Renal pelvis (tissue), 4 donors: Measurements from ENCODE around the gene LY9. TPM values are rescaled to one million over a fixed set of nuclear protein-coding genes. Genes with fewer than 3 reads are reported as not detected.

ENCODE experiments used
- DNase-seq: peaks from one replicate; pipeline ENCODE4 v3.0.0-alpha.2; 2013
- polyA plus RNA-seq, 3 donors: library from polyadenylated mRNA; unstranded; fragments of 120-200 nt; gene quantifications; one replicate each; pipeline ENCODE4 v1.2.1, GENCODE V29; 2013; ENCODE audit not compliant: insufficient read length in 3 of 3

The LY9 gene
- polyA plus RNA-seq, 3 donors = 0.07 to 0.20 (median 0.14) TPM

DNA sequence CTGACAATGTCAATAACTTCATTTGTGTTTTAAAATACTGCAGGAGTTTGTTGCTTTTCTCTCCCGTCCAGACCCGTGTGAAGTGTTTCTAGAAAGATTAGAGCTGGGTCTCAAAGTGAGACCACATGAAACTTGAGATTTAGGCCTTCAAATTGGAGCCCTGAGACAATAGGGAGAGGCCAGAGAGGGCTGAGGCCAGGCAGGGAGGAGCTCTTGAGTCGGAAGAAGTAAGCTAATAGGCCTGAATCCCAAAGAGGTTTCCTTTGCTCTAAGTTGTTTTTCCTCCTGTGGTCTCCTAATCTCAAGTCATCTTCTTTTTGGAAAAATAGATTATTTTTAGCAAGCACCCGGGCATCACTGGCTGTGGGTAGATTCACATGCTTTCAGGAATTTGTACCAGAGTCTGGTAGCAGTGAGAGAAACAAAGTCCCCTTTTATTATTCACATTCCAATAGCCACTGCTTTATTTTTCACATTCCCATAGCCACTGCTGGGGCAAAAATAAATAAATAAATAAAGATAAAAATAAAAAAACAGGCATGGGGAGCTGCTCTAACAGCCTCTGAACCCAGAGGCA, 41.1 kb downstream of the LY9 start:
- no peak for DNase-seq

DNA sequence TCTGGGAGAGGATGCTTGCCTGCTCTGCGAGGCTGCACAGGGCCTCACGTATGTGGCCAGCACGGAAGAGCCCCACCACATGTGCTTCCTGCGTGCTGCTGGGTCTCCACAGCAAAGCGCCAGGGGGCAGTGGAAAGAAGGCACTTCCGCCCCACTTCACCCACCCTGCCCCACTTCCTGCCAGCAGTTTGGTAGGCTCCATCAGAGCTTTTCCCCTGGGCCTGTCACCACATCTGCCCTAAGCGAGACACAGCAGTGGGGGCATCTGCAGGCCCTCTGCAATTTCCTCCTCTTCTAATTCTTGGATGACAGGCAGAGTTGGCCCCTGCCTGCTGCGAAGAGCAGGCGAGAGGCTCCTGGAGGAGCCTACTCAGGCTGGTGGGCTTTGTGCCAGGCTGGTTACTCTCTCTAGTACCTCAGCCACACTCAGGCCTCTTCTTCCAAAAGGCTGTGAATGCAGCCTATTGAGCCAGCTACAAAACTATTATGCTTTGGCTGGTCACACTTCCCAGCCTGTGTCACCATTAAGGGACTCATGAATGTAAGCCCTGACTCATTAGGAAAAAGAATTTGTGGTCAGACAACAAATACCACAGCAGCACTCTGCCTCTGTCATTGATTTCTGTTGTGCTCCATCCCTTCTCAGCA, 41.7 kb downstream of the LY9 start:
- no peak for DNase-seq

DNA sequence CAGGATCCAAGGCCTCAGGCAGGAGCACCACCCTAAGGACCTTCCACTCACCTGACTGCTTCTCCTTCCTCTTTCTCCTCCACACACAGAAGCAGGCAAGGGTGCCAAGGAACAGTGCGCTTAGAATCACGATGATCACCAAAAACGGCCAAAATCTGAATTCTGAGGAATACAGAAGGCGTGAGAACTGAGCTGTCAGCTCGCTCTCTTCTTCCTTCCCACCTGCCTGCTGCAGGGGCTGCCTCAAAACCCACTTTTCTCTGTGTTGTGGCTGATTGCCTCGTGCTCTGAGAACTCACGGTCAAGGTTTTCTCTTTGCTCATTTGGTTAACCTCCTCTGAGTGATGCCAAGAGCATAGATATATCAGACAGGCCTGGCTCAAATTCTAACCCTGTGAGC, 42.9 kb downstream of the LY9 start:
- DNase-seq = no peak

DNA sequence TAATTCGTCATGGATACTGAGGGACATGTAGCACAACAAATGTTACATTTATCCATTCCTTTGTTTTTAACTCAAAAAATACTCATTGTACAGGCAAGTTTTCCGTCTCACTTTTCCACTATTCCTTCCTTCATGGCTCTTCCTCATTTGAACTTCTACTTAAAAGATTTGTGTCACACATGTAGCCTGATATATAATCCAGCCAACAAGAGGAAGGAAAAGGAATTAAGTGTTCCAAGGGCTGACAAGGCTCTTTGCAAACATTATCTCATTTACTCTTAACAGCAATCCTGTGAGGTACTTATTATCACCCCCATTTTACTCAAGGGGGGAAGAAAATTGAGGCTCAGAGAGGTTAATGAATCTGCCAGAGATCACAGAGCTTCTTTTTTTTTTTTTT, 43.8 kb downstream of the LY9 start:
- DNase-seq = no peak

DNA sequence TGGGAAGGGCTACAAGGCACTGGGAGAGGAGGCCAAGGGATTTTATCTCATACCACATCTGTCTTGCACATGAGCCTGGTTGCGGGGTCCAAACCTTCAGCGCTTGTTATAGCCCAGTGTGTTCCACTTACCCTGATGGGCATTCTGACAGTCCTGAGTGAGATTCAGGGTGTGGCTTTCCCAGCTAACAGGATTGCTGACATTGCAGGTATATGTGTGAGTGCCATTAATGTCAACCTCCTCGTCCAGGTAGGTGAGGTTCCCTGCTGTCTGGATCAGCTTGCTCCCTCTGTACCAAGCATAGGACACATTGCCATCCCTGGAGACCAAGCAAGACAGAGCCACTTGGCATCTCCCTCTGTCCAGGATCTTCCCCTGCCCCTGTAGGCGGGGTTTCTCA, 45.1 kb downstream of the LY9 start:
- DNase-seq = no peak

DNA sequence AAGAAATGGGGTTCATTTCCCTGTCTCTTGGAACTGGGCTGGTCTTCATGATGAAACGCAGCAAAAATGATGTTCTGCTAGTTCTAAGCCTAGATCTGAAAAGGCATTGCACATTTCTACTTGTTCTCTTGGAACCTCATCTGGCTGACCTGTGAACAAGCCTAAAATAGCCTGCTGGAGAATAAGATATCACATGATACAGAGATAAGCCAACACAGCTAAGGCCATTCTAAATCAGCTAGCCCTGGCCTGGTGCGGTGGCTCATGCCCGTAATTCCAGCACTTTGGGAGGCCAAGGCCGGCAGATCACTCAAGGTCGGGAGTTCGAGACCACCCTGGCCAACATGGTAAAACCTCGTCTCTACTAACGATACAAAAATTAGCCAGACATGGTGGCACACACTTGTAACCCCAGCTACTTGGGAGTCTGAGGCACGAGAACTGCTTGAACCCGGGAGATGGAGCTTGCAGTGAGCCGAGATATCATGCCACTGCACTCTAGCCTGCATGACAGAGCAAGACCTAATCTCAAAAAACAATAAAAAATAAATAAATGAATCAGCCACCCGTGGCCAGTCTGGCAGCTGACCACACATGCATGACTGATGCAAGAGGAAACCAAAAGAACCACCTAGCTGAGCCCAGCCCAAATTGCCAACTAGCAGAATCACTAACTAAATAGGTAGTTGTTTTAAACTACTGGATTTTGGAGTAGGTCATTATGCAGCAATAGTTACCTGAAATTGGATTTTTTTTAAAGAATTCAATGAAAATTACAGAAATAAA, 48.7 kb downstream of the LY9 start:
- no peak for DNase-seq

DNA sequence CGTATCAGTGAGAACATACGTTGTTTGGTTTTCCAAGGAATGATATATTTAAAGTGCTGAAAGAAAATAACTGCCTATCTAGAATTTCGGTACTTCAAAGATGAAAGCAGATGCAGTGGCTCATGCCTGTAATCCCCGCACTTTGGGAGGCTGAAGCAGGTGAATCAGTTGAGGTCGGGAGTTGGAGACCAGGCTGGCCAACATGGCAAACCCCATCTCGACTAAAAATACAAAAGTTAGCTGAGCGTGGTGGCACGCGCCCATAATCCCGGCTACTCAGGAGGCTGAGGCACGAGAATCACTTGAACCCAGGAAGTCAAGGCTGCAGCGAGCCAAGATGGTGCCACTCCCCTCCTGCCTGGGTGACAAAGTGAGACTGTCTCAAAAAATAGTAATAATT, 50.3 kb downstream of the LY9 start:
- no peak for DNase-seq

DNA sequence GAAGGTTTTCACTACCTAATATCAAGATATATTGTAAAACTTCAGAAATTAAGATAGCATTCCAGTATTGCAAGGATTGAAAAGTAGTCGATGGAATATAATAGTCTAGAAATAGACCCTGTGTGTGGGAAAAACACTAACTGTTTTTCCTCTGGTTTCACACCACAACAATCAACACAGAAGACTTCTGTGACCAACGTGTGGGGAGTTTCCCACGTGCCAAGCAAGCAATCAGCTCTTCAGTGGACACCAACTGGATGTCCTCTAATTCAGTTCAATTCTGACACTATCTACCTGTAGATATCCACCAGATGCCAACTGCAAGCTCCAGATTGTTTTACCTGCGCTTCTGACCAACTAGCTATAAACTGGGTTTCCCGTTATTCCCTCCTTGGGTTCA, 54.6 kb downstream of the LY9 start:
- no peak for DNase-seq

DNA sequence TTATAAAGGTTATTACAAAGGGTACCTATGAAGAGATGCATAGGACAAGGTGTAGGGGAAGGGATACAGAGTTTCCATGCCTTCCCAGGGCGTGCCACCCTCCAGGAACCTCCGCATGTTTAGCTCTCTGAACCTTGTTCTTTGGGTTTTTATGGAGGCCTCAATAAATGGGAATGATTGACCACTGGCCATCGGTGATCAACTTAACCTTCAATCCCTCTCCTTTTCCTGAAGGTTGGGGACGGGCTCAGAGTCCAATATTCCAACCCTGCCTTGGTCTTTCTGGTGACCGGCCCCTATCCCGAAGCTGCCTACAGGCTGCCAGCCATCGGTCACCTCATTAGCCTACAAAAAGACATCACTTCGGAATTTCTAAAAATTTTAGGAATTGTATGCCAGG, 55.0 kb downstream of the LY9 start:
- DNase-seq = no peak

DNA sequence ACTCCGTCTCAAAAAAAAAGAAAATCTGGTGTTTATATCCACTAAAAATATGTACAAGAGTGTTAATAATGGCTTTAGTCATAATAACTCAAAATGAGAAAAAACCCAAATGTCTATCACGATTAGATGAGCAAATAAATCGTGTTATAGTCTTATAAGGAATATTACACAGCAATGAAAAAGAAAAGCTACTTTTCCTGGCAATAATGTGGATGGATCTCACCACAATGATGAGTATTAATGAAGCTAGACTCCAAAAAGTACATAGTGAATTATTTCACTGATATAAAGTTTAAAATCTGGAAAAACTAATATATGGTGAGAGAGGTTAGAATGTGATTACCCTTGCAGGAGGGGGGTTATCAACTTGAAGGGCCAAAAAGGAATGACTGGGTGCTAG, 57.0 kb downstream of the LY9 start:
- DNase-seq = no peak

DNA sequence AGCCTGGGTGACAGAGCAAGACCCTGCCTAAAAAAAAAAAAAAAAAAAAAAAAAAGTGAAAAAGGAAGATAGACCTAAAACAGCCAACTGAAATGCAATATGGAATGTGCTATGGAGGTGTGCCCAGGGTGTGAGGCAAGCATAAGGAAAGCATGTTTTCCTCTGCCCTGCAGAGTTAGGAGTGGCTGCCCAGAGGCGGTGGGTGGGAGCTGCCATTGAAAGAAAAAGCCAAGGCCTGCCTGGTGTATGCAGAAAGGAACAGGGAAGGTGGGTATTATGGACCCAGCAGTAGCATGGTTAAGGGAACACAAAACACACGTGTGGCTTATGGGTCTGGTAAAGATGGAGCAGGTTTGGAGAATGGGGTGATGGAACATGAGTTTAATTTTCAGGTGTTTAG, 57.8 kb downstream of the LY9 start:
- DNase-seq = no peak

DNA sequence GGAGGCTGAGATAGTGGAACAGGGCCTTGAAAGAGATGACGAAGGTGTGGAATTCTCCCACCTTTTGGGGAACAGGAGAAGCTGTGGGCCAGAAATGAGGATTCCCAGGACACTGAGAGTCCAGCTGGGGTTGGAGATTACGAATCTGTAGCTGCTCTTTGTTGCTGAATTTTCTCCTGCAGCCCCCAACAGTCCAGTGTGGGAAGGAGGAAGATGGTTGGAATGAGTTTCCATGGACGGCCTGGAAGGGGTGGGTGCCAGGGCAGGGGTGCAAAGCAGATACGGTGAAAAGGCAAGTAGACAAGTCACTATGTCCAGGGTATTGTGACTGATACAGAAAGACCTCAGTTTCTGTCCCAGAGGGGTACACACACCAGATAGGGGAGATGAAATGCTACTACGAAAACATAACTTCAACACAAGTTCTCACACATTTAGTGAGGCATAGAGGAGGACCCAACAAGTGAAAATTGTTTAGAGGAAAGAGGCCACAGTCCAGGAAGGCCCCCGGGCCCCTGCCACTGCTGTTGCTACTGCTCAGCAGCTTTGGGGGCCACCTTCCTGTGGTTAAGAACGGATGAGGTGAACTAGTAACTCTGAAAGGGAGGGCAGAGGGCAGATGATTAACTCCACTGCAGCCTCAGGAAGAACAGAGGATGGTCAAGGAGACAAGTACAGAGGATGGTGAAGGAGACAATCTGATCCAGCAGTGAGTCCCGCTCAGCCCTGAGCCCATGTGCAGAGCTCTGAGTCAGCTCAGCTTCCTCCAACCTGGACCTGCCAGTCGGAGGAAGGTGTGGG, 59.4 kb downstream of the LY9 start:
- DNase-seq = no peak

DNA sequence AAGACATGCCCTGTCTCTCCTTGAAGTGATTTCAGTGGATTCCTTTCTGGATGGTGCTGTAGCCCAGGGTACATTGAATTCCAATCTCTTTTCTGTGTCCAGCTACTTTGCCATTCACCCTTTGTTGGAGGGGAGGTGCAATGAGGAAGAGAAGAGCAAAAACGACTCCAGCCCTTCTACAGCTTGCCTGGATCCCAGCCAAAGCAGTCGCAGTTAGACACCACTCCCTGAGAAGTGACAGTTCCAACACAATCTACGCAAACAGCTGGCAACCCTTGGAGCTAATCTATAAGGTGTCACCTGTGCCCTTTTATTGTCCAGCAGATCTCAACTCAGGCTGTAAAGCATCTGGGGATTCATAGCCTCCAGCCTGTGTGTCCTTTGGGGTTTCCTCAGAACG, 62.1 kb downstream of the LY9 start:
- no peak for DNase-seq

DNA sequence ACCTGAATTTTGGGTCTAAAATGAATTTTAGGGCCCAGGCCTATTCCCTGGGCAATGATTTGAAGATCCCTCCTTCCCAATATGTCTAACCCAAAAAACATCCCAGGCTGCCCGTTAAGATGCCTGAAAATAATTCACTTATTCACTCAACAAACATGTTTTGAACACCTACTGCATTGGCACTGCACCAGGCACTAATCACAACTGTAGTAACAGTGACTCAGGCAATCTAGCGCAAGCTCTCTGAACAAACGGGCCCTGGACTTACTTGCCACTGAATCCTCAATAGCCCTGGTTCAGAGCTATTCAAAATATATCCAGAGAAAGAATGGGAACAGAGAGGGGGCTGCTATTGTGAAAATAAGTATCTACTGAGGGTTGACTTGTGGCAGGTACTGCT, 62.5 kb downstream of the LY9 start:
- DNase-seq = no peak

DNA sequence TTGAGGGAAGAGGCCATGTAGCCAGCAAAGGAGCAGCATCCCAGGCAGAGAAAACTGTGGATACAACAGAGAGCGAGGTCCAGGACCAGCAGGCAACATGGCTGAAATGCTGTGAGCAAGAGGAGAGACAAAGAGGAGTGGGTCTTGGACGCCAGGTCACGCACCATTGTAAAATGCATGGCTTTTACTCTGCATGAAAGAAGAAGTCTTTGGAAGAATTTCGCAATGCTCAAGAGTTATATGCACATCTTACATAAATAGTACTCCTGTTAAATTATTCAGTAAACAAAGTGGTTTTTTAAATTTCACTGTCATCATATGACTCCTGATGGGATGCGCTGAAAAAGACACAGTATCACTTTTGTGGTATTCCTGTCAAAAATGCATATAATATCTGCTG, 63.2 kb downstream of the LY9 start:
- no peak for DNase-seq

DNA sequence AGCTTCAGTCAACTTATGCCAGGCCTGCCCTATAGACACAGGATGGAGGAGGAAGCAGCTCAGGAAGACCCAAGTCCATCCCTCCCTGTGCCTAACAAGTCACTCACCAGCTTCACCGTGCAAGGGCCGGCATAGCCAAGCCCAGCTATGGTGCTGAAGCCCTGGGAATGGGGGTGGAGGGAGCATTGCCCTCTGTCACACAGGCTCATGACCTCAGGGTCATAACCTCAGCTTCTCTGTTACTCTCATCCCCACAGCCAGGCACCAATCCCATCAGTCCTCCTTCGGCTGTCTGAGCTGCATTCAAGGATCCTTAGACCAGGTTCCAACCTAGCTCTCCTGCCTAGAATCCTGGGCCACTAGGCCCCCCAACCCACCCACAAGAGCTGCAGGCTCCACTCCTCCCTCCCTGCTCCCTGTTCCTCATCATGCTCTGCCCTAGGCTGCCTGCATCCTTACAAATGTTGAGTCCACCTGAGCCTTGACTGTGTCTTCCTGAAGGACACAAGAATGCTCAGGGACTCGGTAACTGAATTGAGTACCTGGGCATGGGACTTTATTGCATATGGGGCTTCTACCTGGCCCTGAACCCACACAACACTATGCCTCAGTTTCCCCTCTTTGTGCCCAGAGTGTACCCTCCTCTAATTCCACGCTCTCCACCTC, 65.0 kb downstream of the LY9 start:
- DNase-seq = no peak

DNA sequence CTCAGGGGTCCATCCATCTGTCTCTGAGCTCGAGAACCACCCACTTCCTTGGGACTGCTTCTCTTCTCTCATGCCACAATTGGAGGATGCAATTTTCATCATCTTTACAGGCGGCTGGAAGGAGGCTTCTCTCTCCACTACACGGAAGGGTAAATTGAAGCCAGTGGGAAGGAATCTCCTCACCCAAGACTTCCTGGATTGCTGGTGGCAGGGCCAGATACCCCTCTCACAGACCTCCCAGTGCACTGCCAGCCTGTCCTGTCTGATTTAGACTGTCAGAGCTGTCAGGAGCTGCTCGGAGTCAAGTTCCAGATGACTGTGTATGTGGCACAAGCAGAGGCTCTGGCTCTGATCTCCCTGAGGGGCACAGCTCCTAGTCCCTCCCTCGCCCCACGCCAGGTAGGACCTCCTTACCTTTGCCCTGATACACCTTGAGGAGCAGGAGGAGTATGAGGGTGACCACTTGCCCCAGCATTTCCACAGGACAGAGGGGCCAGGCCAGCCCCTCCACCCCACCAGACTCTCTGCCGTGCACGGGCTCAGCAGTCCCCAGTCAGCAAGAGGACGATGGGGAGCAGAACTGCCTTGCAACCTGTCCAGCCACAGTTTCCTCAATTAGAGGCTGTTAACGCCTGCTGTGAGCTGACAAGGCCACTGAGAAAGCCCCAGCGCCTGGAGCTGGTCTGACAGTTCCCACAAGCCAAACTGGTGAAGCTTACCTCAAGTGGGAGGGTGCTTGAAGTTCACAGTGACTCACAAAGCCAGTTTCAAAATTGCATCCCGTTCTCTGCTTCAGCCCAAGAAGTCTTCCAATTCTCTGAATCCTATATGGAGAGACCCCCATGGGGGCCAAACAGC, 66.5 kb downstream of the LY9 start, which contains the start of gene CD244:
Gene CD244, minus strand, starts transcription at position 685 of the 858 bp plus-strand sequence. Its CDS starts 210 bp downstream, at position 475.
- no peak for DNase-seq

DNA sequence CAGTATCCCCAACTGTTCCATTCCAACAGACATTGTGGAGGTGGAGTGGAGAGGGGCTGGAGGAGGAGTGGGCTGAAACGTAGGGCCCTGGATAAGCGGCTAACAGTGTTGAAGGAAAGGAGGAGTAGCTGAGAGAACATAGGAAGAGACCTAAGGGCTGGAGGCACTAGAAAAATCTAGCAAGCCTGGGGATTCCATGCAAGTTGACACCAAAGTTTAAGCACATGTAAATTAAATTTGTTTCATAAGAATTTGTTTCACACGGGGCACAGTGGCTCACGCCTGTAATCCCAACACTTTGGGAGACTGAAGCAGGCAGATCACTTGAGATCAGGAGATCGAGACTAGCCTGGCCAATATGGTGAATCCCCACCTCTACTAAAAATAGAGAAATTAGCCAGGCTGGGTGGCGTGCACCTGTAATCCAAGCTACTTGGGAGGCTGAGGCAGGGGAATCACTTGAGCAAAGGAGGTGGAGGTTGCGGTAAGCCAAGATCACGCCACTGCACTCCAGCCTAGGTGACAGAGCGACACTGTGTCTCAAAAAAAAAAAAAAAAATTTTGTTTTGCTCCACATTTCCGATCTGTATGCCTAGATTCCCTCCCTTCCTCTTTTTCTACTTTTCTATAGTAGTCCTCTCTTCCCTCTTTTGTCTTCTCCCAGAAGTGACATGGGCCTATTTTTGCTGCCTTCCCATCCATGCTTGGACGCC, 67.2 kb downstream of the LY9 start:
- DNase-seq = no peak

DNA sequence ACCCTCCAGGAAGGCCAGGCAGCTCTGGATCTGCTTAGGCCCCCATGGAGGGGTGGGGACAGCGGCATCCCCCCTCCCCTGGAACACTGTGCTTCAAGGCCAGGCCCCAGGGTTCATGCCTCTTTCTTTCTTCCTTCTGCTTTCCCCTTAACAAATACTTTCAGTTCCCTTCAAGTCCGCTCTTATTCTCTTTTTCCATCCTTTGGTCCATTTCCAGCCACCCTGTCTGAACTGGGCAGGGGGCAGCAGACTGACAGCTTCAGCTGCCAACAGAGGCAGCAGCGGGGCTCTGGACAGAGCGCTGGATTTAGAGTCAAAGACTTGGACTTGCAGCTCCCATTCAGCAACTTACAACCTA, 67.8 kb downstream of the LY9 start:
- DNase-seq = no peak

DNA sequence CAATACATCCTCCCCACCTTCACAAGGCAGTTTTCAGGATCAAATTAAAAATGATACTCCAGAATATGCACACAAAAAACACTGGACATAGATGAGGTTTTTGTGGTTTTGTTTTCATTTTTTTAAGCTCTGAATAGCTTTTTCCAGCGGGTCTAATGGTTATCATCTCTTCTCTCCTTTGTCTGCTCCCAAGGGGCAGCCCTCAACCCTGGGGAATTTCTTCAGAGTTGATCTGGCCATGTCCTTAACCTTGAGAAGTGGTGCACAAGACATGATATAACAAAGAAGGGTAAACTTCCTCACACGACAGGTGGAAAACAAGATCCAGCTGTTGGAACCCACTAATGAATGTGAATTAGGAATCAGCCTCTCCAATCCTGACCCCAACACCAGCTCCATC, 68.2 kb downstream of the LY9 start:
- no peak for DNase-seq
